IPS-18c (cell line): ENCODE measurements around the gene BOLA1.
A peak's percentile ranks its signal among the peaks of the same experiment; 100 is the strongest.
"Not testable (repeated sequence)": the region's sequence is repeated elsewhere in the genome, so short reads cannot be mapped to it uniquely, and the experiment has no call there.

Source experiments
- H3K4me3 ChIP-seq: 2 replicates; pipeline ENCODE4 v1.7.0; 2013; ENCODE audit warnings: low read depth, mild to moderate bottlenecking, low read length, moderate library complexity; ENCODE audit not compliant: insufficient read depth
- H3K9me3 ChIP-seq: one replicate; pipeline ENCODE4 v1.6.1; 2013; ENCODE audit warnings: mild to moderate bottlenecking, low read length, moderate library complexity; ENCODE audit not compliant: control insufficient read depth, insufficient read depth

The BOLA1 gene

DNA sequence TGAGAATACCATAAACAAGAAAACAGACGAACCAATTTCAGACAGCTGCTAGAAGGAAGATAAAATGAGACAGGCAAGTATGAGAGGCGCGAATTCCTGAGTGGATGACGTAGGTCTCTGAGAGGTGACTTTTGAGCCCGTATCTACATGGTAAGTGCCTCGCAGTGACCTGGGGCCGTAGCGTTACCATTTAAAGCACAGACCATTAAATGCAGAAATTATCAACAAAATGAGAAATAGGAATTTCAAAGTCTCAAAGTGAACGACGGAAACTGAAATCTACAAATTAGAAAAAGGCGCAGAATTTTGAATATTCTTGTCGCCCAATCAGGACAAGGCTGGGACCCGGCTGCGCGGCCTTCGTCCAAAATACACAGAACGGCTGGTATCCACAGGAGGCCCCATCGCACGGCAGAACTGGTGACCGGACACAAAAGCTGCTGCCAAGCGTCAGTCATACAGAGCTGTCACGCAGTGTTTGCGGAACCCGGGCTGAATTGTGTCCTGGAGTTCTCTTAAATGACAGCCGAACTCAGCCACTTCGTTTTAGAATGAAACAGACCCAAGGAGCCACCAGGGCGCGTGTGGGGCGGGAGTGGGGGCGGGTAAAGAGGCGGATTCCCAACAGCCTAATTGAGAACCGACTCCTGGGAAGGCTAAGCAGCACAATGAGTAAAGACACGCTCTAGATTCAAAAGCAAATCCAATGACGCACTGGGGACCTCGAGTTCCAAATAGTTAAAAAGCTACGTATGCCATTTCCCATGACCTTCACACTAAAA is 13.8 kb upstream of the BOLA1 start:
- Histone ChIP-seq H3K4me3 (peak overlapping the region; percentile 72), H3K9me3 (no peaks in the 10 kb centered on the region)

DNA sequence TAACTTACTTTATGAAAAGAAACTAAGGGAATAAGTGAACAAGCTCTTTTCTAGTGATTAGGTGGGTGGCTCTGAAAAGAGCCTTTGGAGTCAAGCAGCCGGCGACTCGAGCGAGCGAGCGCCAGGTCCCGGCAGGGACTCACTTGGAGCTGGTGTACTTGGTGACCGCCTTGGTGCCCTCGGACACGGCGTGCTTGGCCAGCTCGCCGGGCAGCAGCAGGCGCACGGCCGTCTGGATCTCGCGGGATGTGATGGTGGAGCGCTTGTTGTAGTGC is 13.3 kb upstream of the BOLA1 start:
- H3K4me3 ChIP-seq, result peak overlapping the region; percentile 72
- not testable (repeated sequence) for H3K9me3 ChIP-seq

DNA sequence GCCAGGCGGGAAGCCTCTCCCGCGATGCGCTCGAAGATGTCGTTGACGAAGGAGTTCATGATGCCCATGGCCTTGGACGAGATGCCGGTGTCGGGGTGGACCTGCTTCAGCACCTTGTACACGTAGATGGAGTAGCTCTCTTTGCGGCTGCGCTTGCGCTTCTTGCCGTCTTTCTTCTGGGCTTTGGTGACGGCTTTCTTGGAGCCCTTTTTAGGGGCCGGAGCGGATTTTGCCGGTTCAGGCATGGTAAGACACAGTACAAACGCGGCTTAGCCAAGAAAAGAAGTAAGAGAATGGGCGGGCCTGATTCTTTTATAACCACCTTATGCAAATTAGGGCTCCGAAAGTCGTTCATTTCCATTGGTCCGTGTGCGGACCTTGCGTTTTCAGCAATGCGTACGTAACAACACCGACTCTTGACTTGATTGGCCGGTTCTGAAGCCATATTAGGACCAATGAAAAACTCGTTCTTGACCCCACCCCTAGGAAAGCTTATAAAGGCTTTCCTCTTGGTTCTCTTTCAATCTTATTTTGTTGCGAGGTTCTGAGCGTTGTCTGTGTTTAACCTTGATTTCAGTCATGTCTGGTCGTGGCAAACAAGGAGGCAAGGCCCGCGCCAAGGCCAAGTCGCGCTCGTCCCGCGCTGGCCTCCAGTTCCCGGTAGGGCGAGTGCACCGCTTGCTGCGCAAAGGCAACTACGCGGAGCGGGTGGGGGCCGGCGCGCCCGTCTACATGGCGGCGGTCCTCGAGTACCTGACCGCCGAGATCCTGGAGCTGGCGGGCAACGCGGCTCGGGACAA is 12.8 kb upstream of the BOLA1 start:
- Histone ChIP-seq H3K4me3 (peak overlapping the region; percentile 78; the same call in 1 of the 2 replicates), H3K9me3 (no peaks in the 10 kb centered on the region)

DNA sequence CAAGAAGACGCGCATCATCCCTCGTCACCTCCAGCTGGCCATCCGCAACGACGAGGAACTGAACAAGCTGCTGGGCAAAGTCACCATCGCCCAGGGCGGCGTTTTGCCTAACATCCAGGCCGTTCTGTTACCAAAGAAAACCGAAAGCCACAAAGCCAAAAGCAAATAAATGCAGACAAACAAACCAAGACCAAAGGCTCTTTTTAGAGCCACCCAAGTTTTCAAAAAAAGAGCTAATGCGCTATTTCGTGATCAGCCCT is 12.2 kb upstream of the BOLA1 start:
- not testable (repeated sequence) for H3K9me3 ChIP-seq
- peak overlapping the region; percentile 78 for H3K4me3 ChIP-seq

DNA sequence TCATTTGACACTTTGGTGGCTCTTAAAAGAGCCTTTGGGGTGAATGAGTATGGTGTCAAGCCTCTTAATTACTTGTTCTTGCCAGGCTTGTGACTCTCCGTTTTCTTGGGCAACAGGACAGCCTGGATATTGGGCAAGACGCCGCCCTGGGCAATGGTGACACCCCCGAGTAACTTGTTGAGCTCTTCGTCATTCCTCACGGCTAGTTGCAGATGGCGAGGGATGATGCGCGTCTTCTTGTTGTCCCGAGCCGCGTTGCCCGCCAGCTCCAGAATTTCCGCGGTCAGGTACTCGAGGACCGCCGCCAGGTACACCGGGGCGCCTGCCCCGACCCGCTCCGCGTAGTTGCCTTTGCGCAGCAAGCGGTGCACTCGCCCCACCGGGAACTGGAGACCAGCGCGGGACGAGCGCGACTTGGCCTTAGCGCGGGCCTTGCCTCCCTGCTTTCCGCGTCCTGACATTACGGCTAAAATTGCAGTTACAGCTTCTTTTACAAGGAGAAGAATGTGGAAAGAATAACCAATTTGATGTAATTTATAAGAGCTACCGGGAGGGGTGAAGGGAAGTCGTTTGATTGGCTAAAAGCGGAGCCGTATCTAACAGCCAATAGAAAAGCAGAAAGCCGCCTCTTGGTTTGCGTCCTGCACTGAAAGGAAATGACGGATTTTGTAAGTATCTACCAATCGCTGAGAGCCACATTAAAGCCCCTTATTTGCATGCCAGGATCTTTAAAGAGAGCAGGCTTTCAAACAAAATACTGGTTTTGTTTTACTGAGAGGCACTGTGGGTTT is 11.7 kb upstream of the BOLA1 start:
- H3K4me3 ChIP-seq, result peak overlapping the region; percentile 78
- no peaks in the 10 kb centered on the region for H3K9me3 ChIP-seq

DNA sequence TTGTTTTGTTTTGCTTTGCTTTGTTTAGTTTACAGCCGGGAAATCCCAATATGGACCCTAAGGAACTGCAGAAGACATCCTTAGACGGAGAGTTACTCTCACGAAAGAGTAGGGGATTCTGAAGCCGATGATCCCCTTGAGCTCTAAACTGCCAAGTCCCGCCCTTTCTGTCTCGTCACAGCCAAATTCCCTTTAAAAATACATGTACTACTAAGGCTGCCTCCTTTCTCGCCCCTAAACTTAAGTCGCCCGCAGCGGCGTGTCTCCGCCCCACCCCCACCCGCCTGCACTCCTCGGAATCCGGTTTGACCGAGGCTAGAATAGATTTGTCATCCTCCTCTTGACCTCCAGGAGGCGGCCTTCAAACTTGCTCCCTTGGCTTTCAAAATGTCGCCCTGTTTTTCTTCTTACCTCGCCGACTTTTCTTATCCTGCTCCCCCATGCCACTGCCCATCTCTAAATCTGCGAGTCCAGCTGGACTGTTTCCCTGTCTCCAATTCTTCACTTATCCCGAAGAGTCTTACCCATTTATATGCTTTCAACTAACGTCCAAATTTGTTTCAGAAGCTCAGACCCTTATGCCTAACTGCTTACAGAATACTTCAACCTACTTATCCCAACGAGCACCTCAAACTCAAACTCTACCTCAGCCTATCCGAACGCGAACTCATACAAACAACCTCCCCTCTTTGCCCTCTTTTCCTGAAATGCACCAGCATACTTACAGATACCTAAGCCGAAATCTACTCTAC is 10.9 kb upstream of the BOLA1 start:
- no peaks in the 10 kb centered on the region for H3K9me3 ChIP-seq

DNA sequence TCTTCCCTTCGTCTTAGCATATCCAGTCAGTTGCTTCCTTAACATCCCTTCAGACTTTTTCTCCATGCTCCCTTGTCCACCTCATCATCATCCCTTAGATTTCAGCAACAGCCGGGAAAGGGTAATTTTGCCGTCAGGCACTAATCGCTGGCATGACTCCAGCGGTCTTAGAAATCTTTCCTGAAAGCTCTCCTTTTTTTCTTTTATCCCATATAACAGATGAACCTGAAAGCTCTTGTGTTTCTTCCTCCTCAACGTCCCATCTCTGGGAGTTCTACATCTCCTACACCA is 10.4 kb upstream of the BOLA1 start:
- Histone ChIP-seq H3K4me3 (peak overlapping the region; percentile 60; the same call in 1 of the 2 replicates), H3K9me3 (no peaks in the 10 kb centered on the region)

More for the DNA sequence above, 10.9 kb upstream of the BOLA1 start:
- peak overlapping the region; percentile 60; the same call in 1 of the 2 replicates for H3K4me3 ChIP-seq

DNA sequence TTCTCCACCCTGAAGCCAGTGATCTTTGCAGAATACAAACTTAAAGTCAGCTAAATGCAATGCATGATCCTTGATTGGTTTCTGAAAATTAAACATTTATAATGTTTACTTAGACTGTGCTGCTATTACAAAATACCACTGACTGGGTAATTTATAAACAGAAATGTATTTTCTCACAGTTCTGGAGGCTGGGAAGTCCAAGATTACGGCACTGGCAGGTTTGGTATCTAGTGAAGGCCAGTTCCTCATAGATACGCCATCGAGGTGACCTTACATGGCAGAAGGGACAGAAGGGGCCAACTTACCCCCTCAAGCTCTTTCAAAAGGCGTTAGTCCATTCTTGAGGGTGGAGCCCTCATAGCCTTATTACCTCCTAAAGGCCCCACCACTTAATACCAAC is 2.8 kb upstream of the BOLA1 start:
- Histone ChIP-seq H3K9me3 (no peaks in the 10 kb centered on the region), H3K4me3 (no peak overlapping the region)

DNA sequence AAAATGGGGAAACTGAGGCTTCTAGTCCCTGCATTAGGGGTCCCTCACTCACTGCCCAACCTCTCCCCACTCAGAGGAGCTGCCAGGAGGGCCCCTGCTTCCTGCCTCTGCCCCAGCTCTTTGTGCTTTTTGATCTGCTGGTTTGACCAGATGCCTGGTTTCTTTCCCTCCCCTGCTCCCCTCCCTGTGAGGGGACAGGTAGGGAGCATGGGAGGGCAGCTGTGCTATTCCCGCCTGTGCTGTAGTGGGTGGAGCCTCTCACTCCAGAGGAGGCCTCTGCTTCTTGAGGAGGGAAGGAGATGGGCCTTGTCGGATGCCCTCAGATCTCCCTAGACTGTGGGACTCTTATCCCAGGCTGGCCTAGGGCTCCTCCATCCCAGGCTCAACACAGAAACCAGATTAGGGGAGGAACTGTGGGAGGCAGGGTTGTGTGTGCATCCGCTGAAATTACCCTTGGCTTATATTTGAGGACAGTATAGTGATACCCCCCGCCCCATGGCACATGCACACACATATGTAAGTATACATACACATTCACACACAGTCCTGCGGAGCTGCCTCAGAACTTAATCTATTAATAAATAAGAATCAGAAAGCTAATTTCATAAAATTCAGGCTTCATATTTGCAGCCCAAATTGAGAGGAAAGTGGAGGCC is 4.6 kb downstream of the BOLA1 start:
- H3K9me3 ChIP-seq, result no peaks in the 10 kb centered on the region
- H3K4me3 ChIP-seq, result no peak overlapping the region

DNA sequence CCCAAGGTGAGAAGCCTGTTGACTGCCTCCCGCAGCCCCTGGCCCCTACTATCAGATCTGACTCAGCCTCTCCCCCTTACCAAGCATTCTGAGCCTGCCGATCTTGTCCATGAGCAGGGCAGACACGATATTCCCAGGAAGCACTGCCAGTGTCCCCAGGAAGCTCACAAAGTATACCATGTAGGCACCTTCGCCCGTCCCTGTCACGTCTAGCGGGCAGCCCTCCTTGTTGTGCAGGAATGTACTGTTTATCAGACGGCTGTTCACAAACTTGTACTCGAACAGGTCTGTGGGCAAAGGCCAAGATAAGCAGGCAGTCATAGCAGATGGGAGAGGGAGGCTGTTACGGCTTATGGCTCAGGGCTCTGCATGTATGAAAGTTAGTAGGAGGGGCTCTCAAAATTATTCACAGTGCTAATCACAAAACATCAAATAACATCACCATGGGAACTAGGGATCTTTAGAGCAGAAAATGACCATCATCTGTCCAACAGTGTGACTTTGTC is 7.3 kb downstream of the BOLA1 start:
- Histone ChIP-seq H3K4me3 (no peak overlapping the region), H3K9me3 (no peaks in the 10 kb centered on the region)

DNA sequence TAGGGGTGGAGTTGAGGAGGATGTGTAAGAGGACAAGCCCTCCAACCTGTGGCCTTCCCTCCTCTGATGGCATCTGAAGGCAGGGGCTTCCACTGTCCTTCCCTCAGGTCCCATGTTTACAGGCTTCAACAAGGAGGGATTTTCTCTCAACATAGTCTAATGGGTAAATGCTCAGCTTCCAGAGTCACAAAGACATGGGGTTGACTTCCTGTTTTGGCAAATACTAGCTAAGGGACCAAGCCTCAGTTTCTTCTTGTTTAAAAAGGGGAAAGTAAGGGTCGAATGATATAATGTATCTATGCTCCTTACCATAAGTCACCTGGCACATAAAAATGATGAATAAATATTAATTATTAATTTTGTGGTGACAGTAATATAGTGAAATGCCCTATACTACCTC is 15.2 kb downstream of the BOLA1 start:
- Histone ChIP-seq H3K9me3 (no peaks in the 10 kb centered on the region), H3K4me3 (no peak overlapping the region)

DNA sequence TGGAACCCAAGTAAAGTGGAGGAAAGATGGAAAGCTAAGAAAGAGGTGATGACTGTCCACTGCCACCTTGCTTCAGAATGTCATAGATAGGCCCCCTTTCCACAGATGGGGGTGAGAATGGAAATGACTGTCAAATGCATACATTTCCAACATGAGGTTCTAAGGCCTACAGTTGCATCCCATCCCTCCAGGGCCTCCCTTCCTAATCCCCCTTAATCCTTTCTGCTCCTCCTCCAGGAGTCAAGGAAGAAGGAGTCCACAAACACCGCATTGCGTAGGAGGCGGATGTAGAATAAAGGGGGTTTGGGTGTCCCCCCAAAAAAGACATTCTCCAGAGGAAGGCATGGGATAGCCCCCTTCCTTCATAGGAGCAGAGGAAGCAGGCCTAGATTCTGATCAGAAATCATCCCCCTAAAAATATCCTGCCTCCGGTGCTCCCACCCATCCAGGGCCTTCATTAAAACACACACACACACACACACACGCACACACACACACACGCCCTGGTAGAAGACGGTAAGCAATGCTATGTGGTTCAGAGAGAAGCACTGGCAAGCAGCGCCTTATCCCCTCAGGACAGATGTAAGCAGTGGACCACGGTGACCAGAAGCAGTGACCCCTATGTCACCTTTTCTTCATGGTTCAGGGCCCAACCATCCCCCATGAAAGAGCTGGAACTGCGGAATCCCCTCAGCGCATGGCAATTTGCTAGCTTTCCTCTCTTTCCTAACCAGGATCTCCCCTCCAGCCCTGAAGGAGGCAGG is 16.2 kb downstream of the BOLA1 start:
- Histone ChIP-seq H3K4me3 (no peak overlapping the region; the same call in 1 of the 2 replicates), H3K9me3 (no peaks in the 10 kb centered on the region)

DNA sequence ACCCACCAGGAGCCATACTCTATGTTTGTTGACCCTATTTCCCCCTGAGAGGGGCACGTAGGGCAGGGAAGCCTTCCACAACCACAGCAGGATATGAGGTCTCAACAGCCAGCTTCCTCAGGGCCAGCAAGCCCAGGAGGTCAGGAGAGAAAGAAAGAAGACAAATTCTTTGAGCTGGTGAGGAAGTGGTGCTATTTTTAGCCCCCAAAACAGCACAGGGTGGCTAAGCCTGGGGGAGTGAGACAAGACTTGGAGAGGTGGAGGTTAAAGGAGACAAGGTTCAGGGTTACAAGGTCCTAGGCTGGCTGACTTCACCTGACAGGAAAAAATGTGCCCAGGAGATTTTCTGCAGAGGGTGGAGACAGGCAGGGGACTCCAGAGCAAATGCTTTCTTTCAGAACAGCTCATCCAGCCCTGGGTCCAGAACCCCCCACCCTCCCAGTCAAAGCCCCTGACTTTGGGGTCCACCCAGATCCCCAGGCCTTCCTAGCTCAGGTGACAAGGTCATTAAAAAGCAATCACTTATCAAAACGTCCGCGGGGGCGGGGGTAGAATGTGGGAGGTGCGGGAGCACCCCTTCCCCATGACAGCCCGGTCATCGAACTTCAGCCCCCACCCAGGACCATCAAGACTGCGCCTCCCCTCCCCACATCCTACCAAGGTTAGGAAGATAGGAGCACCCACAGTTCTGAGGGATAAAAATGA is 17.0 kb downstream of the BOLA1 start:
- Histone ChIP-seq H3K4me3 (peak overlapping the region; percentile 88), H3K9me3 (no peaks in the 10 kb centered on the region)

DNA sequence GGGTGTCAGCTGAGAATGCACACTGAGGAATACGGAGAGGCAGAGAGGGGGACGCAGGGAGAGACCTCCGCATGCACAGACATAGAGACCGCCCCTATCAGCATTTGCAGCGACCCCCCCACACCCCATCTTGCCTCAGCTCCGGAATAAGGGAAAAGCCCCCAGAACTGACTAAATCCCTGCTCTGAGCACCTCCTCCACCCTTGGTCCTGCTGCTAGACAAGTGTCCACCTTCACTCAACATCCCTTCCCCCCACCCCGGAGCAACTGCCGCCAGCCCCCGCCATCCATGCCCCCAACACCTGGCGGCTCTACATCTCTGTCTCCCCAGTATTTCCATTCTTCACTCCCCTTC is 17.5 kb downstream of the BOLA1 start:
- H3K4me3 ChIP-seq, result peak overlapping the region; percentile 88
- no peaks in the 10 kb centered on the region for H3K9me3 ChIP-seq

DNA sequence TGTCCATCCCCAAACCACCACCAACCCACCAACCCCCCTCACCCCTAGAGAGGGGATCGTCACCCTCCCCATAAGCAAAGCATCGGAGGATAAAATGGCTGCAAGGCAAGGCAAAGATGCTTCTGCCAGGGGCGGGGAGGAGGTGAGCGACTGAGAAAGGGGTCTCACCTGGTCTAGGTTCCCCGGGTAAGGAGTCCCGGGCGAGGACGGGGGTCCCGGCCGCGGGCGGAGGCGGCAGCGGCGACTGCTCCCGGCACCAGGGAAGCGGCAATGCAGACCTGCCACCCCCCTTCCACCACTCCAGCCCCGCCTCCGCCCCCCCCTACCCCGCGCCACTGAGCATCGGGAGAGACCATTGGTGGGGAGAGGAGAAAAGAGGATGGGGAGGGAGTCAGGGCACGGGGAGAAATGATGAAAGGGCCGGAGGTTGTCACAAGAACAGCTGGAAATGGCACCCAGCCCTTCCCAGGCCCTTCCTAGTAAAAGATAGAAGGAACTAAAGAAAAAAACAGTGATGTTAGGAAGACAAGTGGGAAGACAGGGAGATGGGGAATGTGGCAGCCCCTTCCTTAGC is 18.3 kb downstream of the BOLA1 start, which contains the start of gene SV2A:
TSS of gene SV2A (minus strand) at position 274 of the 574 bp plus-strand sequence. CDS start 4,004 bp downstream, outside the sequence.
- H3K9me3 ChIP-seq, result no peaks in the 10 kb centered on the region
- H3K4me3 ChIP-seq, result peak within 1 kb of the TSS; percentile 88
